ENCODE measurements around the gene NT5C1A.

The NT5C1A gene

DNA sequence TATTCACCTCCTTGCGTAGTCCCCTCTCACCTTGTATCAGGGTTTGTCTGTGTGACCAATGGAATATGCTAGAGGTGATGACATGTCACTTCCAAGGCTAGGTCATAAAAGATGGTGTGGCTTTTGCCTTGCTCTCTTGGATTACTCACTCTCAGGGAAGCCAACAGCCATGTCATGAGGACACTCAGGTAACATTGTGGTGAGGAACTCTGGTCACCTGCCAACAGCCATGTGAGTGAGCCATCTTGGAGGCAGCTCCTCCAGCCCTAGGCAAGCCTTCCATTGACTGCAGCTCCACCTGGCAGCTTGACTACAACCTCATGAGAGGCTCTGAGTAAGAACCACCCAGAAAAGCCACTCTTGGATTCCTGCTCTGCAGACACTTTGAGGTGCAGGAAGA lies 21.5 kb downstream of the NT5C1A start:
- Histone ChIP-seq H3K4me1 (ENCODE audit: insufficient read depth, low read length, poor library complexity, severe bottlenecking) (no peaks in the 10 kb centered on the region), H3K9ac (ENCODE audit: low read depth, low read length, poor library complexity, severe bottlenecking) (no peak overlapping the region), H3K4me3 (ENCODE audit: low read length, poor library complexity, severe bottlenecking) (no peak overlapping the region), H3K36me3 (ENCODE audit: insufficient read depth, low read length) (no peaks in the 10 kb centered on the region), H3K9me2 (replicated peaks; ENCODE audit: low read depth, low read length) (no peaks in the 10 kb centered on the region), H3K79me2 (ENCODE audit: insufficient read depth, low read length) (no peaks in the 10 kb centered on the region), H4K20me1 (ENCODE audit: insufficient read depth, low read length, poor library complexity, severe bottlenecking) (no peaks in the 10 kb centered on the region), H3F3A (ENCODE audit: low read depth) (no peaks in the 10 kb centered on the region), H3K4me2 (ENCODE audit: low read depth, low read length, poor library complexity, severe bottlenecking) (no peak overlapping the region), H3K9me3 (ENCODE audit: insufficient read depth, low read depth, low read length) (no peaks in the 10 kb centered on the region), H3K27me3 (ENCODE audit: insufficient read depth, low read length, poor library complexity, severe bottlenecking) (no peaks in the 10 kb centered on the region), H2AFZ (ENCODE audit: low read length) (no peak overlapping the region)
- TF ChIP-seq, protein P1, sequence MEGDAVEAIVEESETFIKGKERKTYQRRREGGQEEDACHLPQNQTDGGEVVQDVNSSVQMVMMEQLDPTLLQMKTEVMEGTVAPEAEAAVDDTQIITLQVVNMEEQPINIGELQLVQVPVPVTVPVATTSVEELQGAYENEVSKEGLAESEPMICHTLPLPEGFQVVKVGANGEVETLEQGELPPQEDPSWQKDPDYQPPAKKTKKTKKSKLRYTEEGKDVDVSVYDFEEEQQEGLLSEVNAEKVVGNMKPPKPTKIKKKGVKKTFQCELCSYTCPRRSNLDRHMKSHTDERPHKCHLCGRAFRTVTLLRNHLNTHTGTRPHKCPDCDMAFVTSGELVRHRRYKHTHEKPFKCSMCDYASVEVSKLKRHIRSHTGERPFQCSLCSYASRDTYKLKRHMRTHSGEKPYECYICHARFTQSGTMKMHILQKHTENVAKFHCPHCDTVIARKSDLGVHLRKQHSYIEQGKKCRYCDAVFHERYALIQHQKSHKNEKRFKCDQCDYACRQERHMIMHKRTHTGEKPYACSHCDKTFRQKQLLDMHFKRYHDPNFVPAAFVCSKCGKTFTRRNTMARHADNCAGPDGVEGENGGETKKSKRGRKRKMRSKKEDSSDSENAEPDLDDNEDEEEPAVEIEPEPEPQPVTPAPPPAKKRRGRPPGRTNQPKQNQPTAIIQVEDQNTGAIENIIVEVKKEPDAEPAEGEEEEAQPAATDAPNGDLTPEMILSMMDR (conservative IDR thresholded peaks at IDR 0.05; ENCODE audit: low read length), result no peak
- no peak for TF ChIP-seq EZH2phosphoT487 (IDR thresholded peaks at IDR 0.05; ENCODE audit: borderline replicate concordance)

DNA sequence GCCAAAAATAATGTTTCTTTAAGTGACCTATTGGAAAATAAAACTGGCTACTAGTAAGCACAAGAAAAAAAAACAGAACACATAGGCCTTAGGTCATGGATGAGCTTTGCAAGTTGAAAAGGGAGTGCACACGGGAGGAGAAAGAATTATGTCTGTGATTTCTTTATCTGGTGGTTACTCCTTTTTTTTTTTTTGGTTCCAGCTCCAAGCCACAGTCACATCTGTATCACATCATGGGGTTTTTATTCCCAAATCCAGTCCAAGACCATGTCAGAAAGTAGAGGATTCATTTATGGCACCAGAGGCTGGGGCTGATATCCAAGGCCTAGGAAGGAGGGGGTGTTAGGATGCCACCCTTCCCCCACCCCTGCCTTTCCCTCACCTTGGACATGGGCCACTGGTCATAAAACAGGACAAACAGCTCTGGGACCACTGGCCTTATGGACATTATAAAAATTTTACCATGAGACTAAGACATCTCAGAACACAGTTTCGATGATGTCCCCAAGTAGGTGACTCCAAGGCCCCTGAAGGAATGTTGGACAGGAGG lies 22.2 kb downstream of the NT5C1A start:
- H3K27me3 ChIP-seq (ENCODE audit: insufficient read depth, low read length, poor library complexity, severe bottlenecking), result no peaks in the 10 kb centered on the region
- no peaks in the 10 kb centered on the region for H3K9me3 ChIP-seq (ENCODE audit: insufficient read depth, low read depth, low read length)
- no peak overlapping the region for H2AFZ ChIP-seq (ENCODE audit: low read length)
- no peak overlapping the region for H3K4me3 ChIP-seq (ENCODE audit: low read length, poor library complexity, severe bottlenecking)
- no peak overlapping the region for H3K9ac ChIP-seq (ENCODE audit: low read depth, low read length, poor library complexity, severe bottlenecking)
- H3K36me3 ChIP-seq (ENCODE audit: insufficient read depth, low read length), result no peaks in the 10 kb centered on the region
- H3K79me2 ChIP-seq (ENCODE audit: insufficient read depth, low read length), result no peaks in the 10 kb centered on the region
- TF ChIP-seq, protein P1 (conservative IDR thresholded peaks at IDR 0.05; ENCODE audit: low read length), result no peak
- TF ChIP-seq EZH2phosphoT487 (IDR thresholded peaks at IDR 0.05; ENCODE audit: borderline replicate concordance), result no peak
- H3F3A ChIP-seq (ENCODE audit: low read depth), result no peaks in the 10 kb centered on the region
- no peaks in the 10 kb centered on the region for H4K20me1 ChIP-seq (ENCODE audit: insufficient read depth, low read length, poor library complexity, severe bottlenecking)
- no peaks in the 10 kb centered on the region for H3K9me2 ChIP-seq (replicated peaks; ENCODE audit: low read depth, low read length)
- H3K4me2 ChIP-seq (ENCODE audit: low read depth, low read length, poor library complexity, severe bottlenecking), result no peak overlapping the region
- no peaks in the 10 kb centered on the region for H3K4me1 ChIP-seq (ENCODE audit: insufficient read depth, low read length, poor library complexity, severe bottlenecking)

GRCh38 chr1:39648496-39648895 lies 23.4 kb downstream of the NT5C1A start:
- Histone ChIP-seq H3K9ac (ENCODE audit: low read depth, low read length, poor library complexity, severe bottlenecking) (no peak overlapping the region), H3K4me3 (ENCODE audit: low read length, poor library complexity, severe bottlenecking) (no peak overlapping the region), H4K20me1 (ENCODE audit: insufficient read depth, low read length, poor library complexity, severe bottlenecking) (no peaks in the 10 kb centered on the region), H2AFZ (ENCODE audit: low read length) (no peak overlapping the region), H3K4me1 (ENCODE audit: insufficient read depth, low read length, poor library complexity, severe bottlenecking) (no peaks in the 10 kb centered on the region), H3K9me2 (replicated peaks; ENCODE audit: low read depth, low read length) (no peaks in the 10 kb centered on the region), H3K4me2 (ENCODE audit: low read depth, low read length, poor library complexity, severe bottlenecking) (no peak overlapping the region), H3K36me3 (ENCODE audit: insufficient read depth, low read length) (no peaks in the 10 kb centered on the region), H3K79me2 (ENCODE audit: insufficient read depth, low read length) (no peaks in the 10 kb centered on the region), H3K9me3 (ENCODE audit: insufficient read depth, low read depth, low read length) (no peaks in the 10 kb centered on the region), H3K27me3 (ENCODE audit: insufficient read depth, low read length, poor library complexity, severe bottlenecking) (no peaks in the 10 kb centered on the region), H3F3A (ENCODE audit: low read depth) (no peaks in the 10 kb centered on the region)
- TF ChIP-seq, protein P1 (conservative IDR thresholded peaks at IDR 0.05; ENCODE audit: low read length), result no peak
- TF ChIP-seq EZH2phosphoT487 (IDR thresholded peaks at IDR 0.05; ENCODE audit: borderline replicate concordance), result no peak
